ENCODE data around the gene FPR2. TPM values are rescaled to one million over a fixed set of nuclear protein-coding genes. Genes with fewer than 3 reads are reported as not detected.

The FPR2 gene
- total and polyA plus RNA-seq, 10 of the 15 experiments (the other 5 are each of a cell fraction or from before 2014, with no cell fraction given) = not detected

DNA sequence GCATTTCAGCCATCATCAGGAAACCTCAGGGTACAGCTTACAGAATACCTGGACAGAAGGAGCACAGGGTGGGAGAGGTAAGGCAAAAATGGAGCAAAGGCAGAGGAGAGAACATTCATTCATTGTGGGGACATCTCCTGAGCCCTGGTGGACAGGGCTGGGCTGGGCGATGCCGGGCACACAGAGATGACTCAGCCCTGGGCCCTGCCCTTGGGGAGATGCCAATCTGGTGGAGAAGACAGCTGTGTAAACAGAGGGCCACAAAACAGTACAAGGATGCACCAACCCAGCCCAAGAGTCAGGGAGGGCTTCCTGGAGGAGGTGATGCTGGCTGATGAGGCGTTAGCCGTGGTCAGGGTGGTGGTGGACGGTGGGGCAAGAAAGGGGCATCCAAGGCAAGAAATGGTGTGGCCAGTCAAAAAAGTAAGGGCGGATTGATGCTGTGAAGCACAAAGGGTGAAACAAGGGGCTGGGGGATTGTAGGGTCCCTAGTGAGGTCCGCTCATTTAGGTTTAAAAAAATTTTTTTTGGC is 33.6 kb upstream of the FPR2 start:
- H3K27me3 ChIP-seq (replicated peaks in 1 of 2; ENCODE audit: control insufficient read depth in 2 of 2, insufficient read depth in 2 of 2, low read length in 1 of 2) = no peaks in the 10 kb centered on the region
- H3K9ac ChIP-seq (ENCODE audit: control insufficient read depth, insufficient read depth, low read length) = no peak overlapping the region
- H2AFZ ChIP-seq (ENCODE audit: control insufficient read depth, low read depth, low read length) = no peak overlapping the region
- POLR2A ChIA-PET = no interaction called here
- no TSS peak for BruUV-seq (replicated peaks)
- WGBS (ENCODE audit: insufficient coverage, insufficient replicate concordance, low lambda C conversion rate, missing lambda C conversion rate) = 7% methylated on average over 7 of the region's 7 CpGs
- H3K4me1 ChIP-seq (ENCODE audit: control insufficient read depth, insufficient read depth, low read length) = no peaks in the 10 kb centered on the region
- CTCF ChIA-PET = interaction anchor here (0.6 kb wide), 1 partner anchor 81 kb away, joined by 3 read pairs; no protein-coding TSS in a partner anchor
- H4K20me1 ChIP-seq (ENCODE audit: control insufficient read depth, insufficient read depth) = no peaks in the 10 kb centered on the region
- ATAC-seq (no peak), DNase-seq (ENCODE audit: low read depth, low spot score) (no peak), FAIRE-seq (no peak)
- no peak overlapping the region for H3K4me2 ChIP-seq (ENCODE audit: control insufficient read depth, insufficient read depth)
- in situ Hi-C loops (cut with MboI) (no loop called here), intact Hi-C loops (cut with micrococcal nuclease; ENCODE audit: unreplicated experiment) (no loop called here)
- H3K79me2 ChIP-seq (ENCODE audit: control insufficient read depth, insufficient read depth, low read length) = no peaks in the 10 kb centered on the region
- RAD21 ChIA-PET (ENCODE audit: unreplicated experiment) = no interaction called here
- peaks cover 4% of the 10 kb centered on the region; the same call in 1 of the 3 replicates for H3K9me3 ChIP-seq (replicated peaks; ENCODE audit: control insufficient read depth, insufficient read depth, low read length)
- H3K36me3 ChIP-seq (ENCODE audit: control insufficient read depth in 2 of 2, insufficient read depth in 2 of 2, low read length in 1 of 2) = no peaks in the 10 kb centered on the region
- H3K27ac ChIP-seq (ENCODE audit: control insufficient read depth, insufficient read depth) = no peak overlapping the region
- SMC1A ChIA-PET (ENCODE audit: uncharacterized antibody, unreplicated experiment) = no interaction called here
- H3K4me3 ChIP-seq = no peak overlapping the region
- TF ChIP-seq, protein P1, sequence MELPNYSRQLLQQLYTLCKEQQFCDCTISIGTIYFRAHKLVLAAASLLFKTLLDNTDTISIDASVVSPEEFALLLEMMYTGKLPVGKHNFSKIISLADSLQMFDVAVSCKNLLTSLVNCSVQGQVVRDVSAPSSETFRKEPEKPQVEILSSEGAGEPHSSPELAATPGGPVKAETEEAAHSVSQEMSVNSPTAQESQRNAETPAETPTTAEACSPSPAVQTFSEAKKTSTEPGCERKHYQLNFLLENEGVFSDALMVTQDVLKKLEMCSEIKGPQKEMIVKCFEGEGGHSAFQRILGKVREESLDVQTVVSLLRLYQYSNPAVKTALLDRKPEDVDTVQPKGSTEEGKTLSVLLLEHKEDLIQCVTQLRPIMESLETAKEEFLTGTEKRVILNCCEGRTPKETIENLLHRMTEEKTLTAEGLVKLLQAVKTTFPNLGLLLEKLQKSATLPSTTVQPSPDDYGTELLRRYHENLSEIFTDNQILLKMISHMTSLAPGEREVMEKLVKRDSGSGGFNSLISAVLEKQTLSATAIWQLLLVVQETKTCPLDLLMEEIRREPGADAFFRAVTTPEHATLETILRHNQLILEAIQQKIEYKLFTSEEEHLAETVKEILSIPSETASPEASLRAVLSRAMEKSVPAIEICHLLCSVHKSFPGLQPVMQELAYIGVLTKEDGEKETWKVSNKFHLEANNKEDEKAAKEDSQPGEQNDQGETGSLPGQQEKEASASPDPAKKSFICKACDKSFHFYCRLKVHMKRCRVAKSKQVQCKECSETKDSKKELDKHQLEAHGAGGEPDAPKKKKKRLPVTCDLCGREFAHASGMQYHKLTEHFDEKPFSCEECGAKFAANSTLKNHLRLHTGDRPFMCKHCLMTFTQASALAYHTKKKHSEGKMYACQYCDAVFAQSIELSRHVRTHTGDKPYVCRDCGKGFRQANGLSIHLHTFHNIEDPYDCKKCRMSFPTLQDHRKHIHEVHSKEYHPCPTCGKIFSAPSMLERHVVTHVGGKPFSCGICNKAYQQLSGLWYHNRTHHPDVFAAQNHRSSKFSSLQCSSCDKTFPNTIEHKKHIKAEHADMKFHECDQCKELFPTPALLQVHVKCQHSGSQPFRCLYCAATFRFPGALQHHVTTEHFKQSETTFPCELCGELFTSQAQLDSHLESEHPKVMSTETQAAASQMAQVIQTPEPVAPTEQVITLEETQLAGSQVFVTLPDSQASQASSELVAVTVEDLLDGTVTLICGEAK (IDR thresholded peaks at IDR 0.05; ENCODE audit: borderline replicate concordance) = no peak
- TF ChIP-seq SUZ12 (IDR thresholded peaks at IDR 0.05; ENCODE audit: unreplicated experiment) = no peak
- no peak for TF ChIP-seq ATF7 (IDR thresholded peaks at IDR 0.05; ENCODE audit: low read depth)
- TF ChIP-seq RCOR1 (conservative IDR thresholded peaks at IDR 0.05; ENCODE audit: low read depth, low read length) = no peak
- no peak for TF ChIP-seq STAT1 (conservative IDR thresholded peaks at IDR 0.05)
- no peak for TF ChIP-seq SMC3 (IDR thresholded peaks at IDR 0.05; ENCODE audit: borderline replicate concordance, low read length)
- TF ChIP-seq, protein P2, sequence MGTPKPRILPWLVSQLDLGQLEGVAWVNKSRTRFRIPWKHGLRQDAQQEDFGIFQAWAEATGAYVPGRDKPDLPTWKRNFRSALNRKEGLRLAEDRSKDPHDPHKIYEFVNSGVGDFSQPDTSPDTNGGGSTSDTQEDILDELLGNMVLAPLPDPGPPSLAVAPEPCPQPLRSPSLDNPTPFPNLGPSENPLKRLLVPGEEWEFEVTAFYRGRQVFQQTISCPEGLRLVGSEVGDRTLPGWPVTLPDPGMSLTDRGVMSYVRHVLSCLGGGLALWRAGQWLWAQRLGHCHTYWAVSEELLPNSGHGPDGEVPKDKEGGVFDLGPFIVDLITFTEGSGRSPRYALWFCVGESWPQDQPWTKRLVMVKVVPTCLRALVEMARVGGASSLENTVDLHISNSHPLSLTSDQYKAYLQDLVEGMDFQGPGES (IDR thresholded peaks at IDR 0.05) = no peak
- TF ChIP-seq NFYB (IDR thresholded peaks at IDR 0.05; ENCODE audit: insufficient read depth, low read depth, low read length) = no peak
- TF ChIP-seq, protein P3, sequence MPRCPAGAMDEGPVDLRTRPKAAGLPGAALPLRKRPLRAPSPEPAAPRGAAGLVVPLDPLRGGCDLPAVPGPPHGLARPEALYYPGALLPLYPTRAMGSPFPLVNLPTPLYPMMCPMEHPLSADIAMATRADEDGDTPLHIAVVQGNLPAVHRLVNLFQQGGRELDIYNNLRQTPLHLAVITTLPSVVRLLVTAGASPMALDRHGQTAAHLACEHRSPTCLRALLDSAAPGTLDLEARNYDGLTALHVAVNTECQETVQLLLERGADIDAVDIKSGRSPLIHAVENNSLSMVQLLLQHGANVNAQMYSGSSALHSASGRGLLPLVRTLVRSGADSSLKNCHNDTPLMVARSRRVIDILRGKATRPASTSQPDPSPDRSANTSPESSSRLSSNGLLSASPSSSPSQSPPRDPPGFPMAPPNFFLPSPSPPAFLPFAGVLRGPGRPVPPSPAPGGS (IDR thresholded peaks at IDR 0.05; ENCODE audit: borderline replicate concordance, insufficient read depth, low read depth, low read length, poor library complexity, severe bottlenecking) = no peak
- TF ChIP-seq, protein P4, sequence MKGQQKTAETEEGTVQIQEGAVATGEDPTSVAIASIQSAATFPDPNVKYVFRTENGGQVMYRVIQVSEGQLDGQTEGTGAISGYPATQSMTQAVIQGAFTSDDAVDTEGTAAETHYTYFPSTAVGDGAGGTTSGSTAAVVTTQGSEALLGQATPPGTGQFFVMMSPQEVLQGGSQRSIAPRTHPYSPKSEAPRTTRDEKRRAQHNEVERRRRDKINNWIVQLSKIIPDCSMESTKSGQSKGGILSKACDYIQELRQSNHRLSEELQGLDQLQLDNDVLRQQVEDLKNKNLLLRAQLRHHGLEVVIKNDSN (IDR thresholded peaks at IDR 0.05; ENCODE audit: borderline replicate concordance, extremely low read length, insufficient read depth, low read depth, low read length) = no peak
- TF ChIP-seq RAD21 (IDR thresholded peaks at IDR 0.05; ENCODE audit: insufficient read depth, low read depth, low read length) = no peak
- TF ChIP-seq NFIC (IDR thresholded peaks at IDR 0.05; ENCODE audit: low read depth, low read length) = no peak
- TF ChIP-seq CBX3 (IDR thresholded peaks at IDR 0.05; ENCODE audit: borderline replicate concordance, low read depth) = no peak
- TF ChIP-seq, protein P5, sequence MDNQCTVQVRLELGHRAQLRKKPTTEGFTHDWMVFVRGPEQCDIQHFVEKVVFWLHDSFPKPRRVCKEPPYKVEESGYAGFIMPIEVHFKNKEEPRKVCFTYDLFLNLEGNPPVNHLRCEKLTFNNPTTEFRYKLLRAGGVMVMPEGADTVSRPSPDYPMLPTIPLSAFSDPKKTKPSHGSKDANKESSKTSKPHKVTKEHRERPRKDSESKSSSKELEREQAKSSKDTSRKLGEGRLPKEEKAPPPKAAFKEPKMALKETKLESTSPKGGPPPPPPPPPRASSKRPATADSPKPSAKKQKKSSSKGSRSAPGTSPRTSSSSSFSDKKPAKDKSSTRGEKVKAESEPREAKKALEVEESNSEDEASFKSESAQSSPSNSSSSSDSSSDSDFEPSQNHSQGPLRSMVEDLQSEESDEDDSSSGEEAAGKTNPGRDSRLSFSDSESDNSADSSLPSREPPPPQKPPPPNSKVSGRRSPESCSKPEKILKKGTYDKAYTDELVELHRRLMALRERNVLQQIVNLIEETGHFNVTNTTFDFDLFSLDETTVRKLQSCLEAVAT (IDR thresholded peaks at IDR 0.05) = no peak
- no peak for TF ChIP-seq HCFC1 (IDR thresholded peaks at IDR 0.05; ENCODE audit: low read length)
- TF ChIP-seq DPF2 (IDR thresholded peaks at IDR 0.05) = no peak

All from GM12878 (cell line).